ENCODE data around the gene OOSP4A.

GRCh38 chr11:59943997-59944714 lies 19.7 kb upstream of the OOSP4A start:
- TF ChIP-seq POLR2AphosphoS5 (IDR thresholded peaks at IDR 0.05) (no peak), CTCF (IDR thresholded peaks at IDR 0.05) (no peak), POLR2A (IDR thresholded peaks at IDR 0.05) (no peak), EP300 (IDR thresholded peaks at IDR 0.05) (no peak)

Data from suprapubic skin (tissue), 4 donors.